Measurements from ENCODE around the gene DZIP1.

The DZIP1 gene

DNA sequence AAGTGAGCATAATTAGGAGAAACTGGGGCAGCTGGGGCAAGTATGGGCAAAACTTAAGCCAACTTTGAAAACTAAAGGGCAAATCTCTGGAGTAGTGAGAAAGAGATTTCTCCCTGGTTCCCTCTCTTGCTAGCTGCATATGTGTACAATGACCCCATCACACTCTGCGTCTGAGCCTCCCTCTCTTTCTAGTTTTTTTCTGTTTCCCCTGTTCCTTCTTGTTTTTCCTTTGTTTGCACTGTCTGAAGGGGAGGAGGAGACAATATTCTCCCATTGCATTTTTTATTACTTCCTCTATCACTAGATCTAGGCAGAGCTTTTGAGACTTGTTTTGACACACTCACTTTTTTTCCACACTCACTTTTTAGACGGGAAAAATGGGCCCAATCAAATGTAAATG, 103.2 kb downstream of the DZIP1 start:
- no peak for DNase-seq

GRCh38 chr13:95540888-95541287, 103.6 kb downstream of the DZIP1 start:
- peak; percentile 62 to 63 for DNase-seq

DNA sequence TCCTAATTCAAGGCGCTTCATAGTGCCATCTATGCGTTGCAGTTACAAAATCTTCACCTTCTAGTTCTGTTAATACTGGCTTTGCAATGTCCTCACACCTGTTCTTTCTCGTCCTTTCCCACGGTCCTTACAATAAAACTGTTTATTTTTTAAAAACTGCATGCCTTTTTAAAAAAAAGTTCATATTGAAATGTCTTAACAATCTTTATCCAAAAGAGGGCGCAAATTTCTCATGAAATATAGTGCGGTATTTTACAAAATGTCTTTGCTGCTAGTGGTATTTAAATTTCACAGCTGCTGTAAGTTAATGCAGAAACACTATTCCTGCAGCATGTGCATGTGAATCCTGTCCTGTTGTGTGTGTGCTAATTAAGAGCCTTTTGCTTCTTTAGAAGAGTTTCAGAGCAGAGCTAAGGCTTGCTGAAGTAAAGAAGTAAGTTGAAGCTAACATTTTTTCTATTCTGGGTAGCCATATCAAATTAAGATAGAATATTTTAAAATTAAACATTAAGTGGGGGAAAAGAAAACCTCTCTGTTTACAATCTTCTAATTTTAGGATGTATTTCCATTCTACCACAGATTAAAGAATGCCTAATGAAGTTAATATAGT, 107.8 kb downstream of the DZIP1 start:
- DNase-seq = peak in 1 of 2 experiments; percentile 30

GRCh38 chr13:95535243-95535642, 109.3 kb downstream of the DZIP1 start:
- peak; percentile 80 for DNase-seq

- peak; percentile 63 to 80 for DNase-seq
Measured at GRCh38 chr13:95533545-95534160, 110.9 kb downstream of the DZIP1 start.

DNA sequence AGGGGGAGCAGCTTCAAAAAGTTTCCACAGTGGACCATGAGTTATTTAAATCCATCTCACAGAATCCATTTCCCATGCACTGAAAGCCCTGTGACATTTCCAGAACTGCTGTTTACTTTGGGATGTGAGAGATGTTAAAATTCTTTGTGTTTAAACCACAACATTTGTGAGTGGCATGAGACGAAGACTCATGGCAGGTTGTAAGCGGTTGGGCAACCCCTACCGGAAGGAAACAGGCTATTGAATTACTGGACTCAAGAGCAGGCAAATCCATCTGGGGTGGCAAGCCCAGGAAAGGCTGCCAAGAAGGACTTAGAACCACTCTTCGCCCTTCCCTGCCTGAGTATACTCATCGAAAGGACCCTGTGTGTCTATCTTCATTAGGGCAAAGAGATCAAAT, 114.3 kb downstream of the DZIP1 start:
- peak; percentile 85 to 89 for DNase-seq
